Esophagus squamous epithelium (tissue), 5 donors: ENCODE measurements around the gene FIGNL2. TPM values are rescaled to one million over a fixed set of nuclear protein-coding genes. Genes with fewer than 3 reads are reported as not detected.

ENCODE experiments used
- DNase-seq: peaks from one replicate; lab custom pipeline; 2025; lab: John Stamatoyannopoulos, UW
- H3K27ac ChIP-seq, 4 donors: fragments of 200-600 bp; sonication (generic); one replicate each; pipeline ENCODE4 v1.5.1; 2016 to 2019; ENCODE audit warnings: mild to moderate bottlenecking in 1 of 4
- H3K27me3 ChIP-seq, 4 donors: fragments of 200-600 bp; sonication (generic); 1 replicate in 3 of 4; 2 replicates in 1 of 4; pipeline versions ENCODE4 v1.5.1 to v1.6.0; 2017 to 2021; ENCODE audit warnings: antibody characterized with exemption in 1 of 4
- H3K36me3 ChIP-seq, 3 donors: fragments of 200-600 bp; sonication (generic); one replicate each; pipeline ENCODE4 v1.5.1; 2016 to 2019
- H3K4me1 ChIP-seq, 3 donors: fragments of 200-600 bp; sonication (generic); one replicate each; pipeline ENCODE4 v1.5.1; 2017 to 2019
- H3K4me3 ChIP-seq, 4 donors: fragments of 200-600 bp; sonication (generic); 1 replicate in 3 of 4; 2 replicates in 1 of 4; pipeline ENCODE4 v1.5.1; 2016 to 2019; ENCODE audit warnings: mild to moderate bottlenecking in 2 of 4, moderate library complexity in 1 of 4
- H3K9me3 ChIP-seq, 3 donors: fragments of 200-600 bp; sonication (generic); one replicate each; pipeline ENCODE4 v1.5.1; 2016 to 2019
- CTCF ChIP-seq, 6 experiments: fragments of 450-650 bp in 4 of 6; fragments of 200-600 bp in 2 of 6; sonication (generic) in 2 of 6; IDR thresholded peaks; one replicate each; pipeline ENCODE4 v1.5.1; 2016 to 2019; ENCODE audit warnings: antibody characterized with exemption in 6 of 6, mild to moderate bottlenecking in 4 of 6, moderate library complexity in 4 of 6
- POLR2A ChIP-seq, 4 donors: fragments of 450-650 bp; IDR thresholded peaks; one replicate each; pipeline ENCODE4 v1.6.1; 2017; ENCODE audit warnings: antibody characterized with exemption in 4 of 4, mild to moderate bottlenecking in 4 of 4, moderate library complexity in 3 of 4
- WGBS, 2 donors: methylation state at CpG; one replicate each; pipeline ENCODE4 v1.1.5; 2018; 5-methylcytosine and 5-hydroxymethylcytosine counted together
- intact Hi-C: fragments of 100-400 bp; cut with DNase I; formaldehyde crosslinking; loops from one replicate; pipeline ENCODE4 v1.15.0; 2022
- total RNA-seq, 4 donors: library from RNA; depleted of rRNA; stranded (reverse); fragments of >200 nt; gene quantifications; one replicate each; pipeline ENCODE4 v1.1.0, GENCODE V29; 2016
- donor health status: DM: yes; HTN: yes; CAD: no.

FIGNL2 gene
- total RNA-seq, 4 donors from 2014 or later, result 0.18 to 0.38 (median 0.19) TPM; not detected in 1

GRCh38 chr12:51884676-51885229 lies 36.2 kb upstream of the FIGNL2 start:
- no peak for TF ChIP-seq CTCF (IDR thresholded peaks at IDR 0.05)
- no peak for TF ChIP-seq POLR2A (IDR thresholded peaks at IDR 0.05)
- Histone ChIP-seq H3K27ac (no peak overlapping the region), H3K4me3 (no peak overlapping the region), H3K27me3 (peaks cover 0 to 21% (median 0%) of the 10 kb centered on the region in 4 donors), H3K9me3 (no peaks in the 10 kb centered on the region), H3K4me1 (peaks cover 0 to 22% (median 4%) of the 10 kb centered on the region in 3 donors), H3K36me3 (no peaks in the 10 kb centered on the region)
- no peak for DNase-seq
- intact Hi-C loops, result no loop called here
- 80 to 84% methylated on average over 11 of the region's 11 CpGs for WGBS, 2 donors

- Histone ChIP-seq H3K4me1 (peaks cover 0 to 22% (median 4%) of the 10 kb centered on the region in 3 donors), H3K27ac (no peak overlapping the region), H3K9me3 (no peaks in the 10 kb centered on the region), H3K4me3 (no peak overlapping the region), H3K27me3 (peaks cover 0 to 19% (median 0%) of the 10 kb centered on the region in 4 donors), H3K36me3 (no peaks in the 10 kb centered on the region)
- DNase-seq, result no peak
- 76 to 81% methylated on average over 4 of the region's 4 CpGs for WGBS, 2 donors
- intact Hi-C loops, result no loop called here
- TF ChIP-seq POLR2A (IDR thresholded peaks at IDR 0.05) (no peak), CTCF (IDR thresholded peaks at IDR 0.05) (no peak)
These were observed 35.6 kb upstream of the FIGNL2 start for GRCh38 chr12:51883998-51884675.

GRCh38 chr12:51883295-51883694 lies 34.8 kb upstream of the FIGNL2 start:
- WGBS, 2 donors, result 72 to 83% methylated on average over 1 of the region's 1 CpG
- no peak for DNase-seq
- Histone ChIP-seq H3K4me3 (no peak overlapping the region), H3K36me3 (no peaks in the 10 kb centered on the region), H3K4me1 (peaks cover 0 to 22% (median 4%) of the 10 kb centered on the region in 3 donors), H3K9me3 (no peaks in the 10 kb centered on the region), H3K27ac (no peak overlapping the region), H3K27me3 (peaks cover 0 to 12% (median 0%) of the 10 kb centered on the region in 4 donors)
- no peak for TF ChIP-seq POLR2A (IDR thresholded peaks at IDR 0.05)
- TF ChIP-seq CTCF (IDR thresholded peaks at IDR 0.05), result no peak
- intact Hi-C loops, result no loop called here

- 85 to 86% methylated on average over 3 of the region's 3 CpGs for WGBS, 2 donors
These were observed 30.6 kb upstream of the FIGNL2 start for GRCh38 chr12:51879102-51879501.

More at GRCh38 chr12:51879102-51879501, 30.6 kb upstream of the FIGNL2 start:
- Histone ChIP-seq H3K27me3 (peaks cover 0 to 17% (median 0%) of the 10 kb centered on the region in 4 donors), H3K4me1 (no peaks in the 10 kb centered on the region), H3K27ac (no peak overlapping the region), H3K4me3 (no peak overlapping the region), H3K9me3 (no peaks in the 10 kb centered on the region), H3K36me3 (no peaks in the 10 kb centered on the region)
- no peak for DNase-seq
- TF ChIP-seq POLR2A (IDR thresholded peaks at IDR 0.05) (no peak), CTCF (IDR thresholded peaks at IDR 0.05) (no peak)
- intact Hi-C loops, result no loop called here
